Heart left ventricle (tissue), 16 donors: Measurements from ENCODE around the gene DOCK2. TPM values are rescaled to one million over a fixed set of nuclear protein-coding genes. Genes with fewer than 3 reads are reported as not detected.

Experiments used
- ATAC-seq, 4 donors: fragments of 200-7000 bp; cut with Tn5 transposase; one replicate each; pipeline ENCODE4 v1.9.1; 2020 to 2022; ENCODE audit warnings: moderate library complexity in 4 of 4, mild to moderate bottlenecking in 3 of 4, moderate number of reproducible peaks in 1 of 4
- DNase-seq, 5 donors: peaks; one replicate each; pipeline ENCODE4 v3.0.0-alpha.2; 2020
- H3K27ac ChIP-seq, 12 donors: fragments of 200-600 bp; sonication (generic) in 4 of 12; one replicate each; pipeline versions ENCODE4 v1.5.0 to v1.8.0; 2016 to 2022; ENCODE audit warnings: mild to moderate bottlenecking in 2 of 12
- H3K27me3 ChIP-seq, 9 donors: fragments of 200-600 bp; sonication (generic) in 2 of 9; one replicate each; pipeline versions ENCODE4 v1.5.1 to v1.8.0; 2016 to 2022; ENCODE audit warnings: mild to moderate bottlenecking in 3 of 9
- H3K36me3 ChIP-seq, 9 donors: fragments of 200-600 bp; sonication (generic) in 2 of 9; one replicate each; pipeline versions ENCODE4 v1.5.0 to v1.8.0; 2018 to 2022; ENCODE audit warnings: mild to moderate bottlenecking in 2 of 9
- H3K4me1 ChIP-seq, 12 donors: fragments of 200-600 bp; sonication (generic) in 4 of 12; one replicate each; pipeline versions ENCODE4 v1.5.0 to v1.8.0; 2016 to 2022; ENCODE audit warnings: mild to moderate bottlenecking in 3 of 12
- H3K4me3 ChIP-seq, 12 donors: fragments of 200-600 bp; sonication (generic) in 4 of 12; one replicate each; pipeline versions ENCODE4 v1.5.0 to v1.8.0; 2017 to 2022; ENCODE audit warnings: mild to moderate bottlenecking in 9 of 12, moderate library complexity in 4 of 12
- H3K9me3 ChIP-seq, 12 donors: fragments of 200-600 bp; sonication (generic) in 4 of 12; one replicate each; pipeline versions ENCODE4 v1.5.0 to v1.8.0; 2016 to 2022; ENCODE audit warnings: mild to moderate bottlenecking in 1 of 12
- POLR2A ChIP-seq, 2 donors: fragments of 450-650 bp; IDR thresholded peaks; one replicate each; pipeline ENCODE4 v1.6.1; 2017; ENCODE audit warnings: antibody characterized with exemption in 2 of 2, mild to moderate bottlenecking in 2 of 2, moderate library complexity in 2 of 2
- WGBS, 4 donors: extraction: QIAGEN DNeasy Blood & Tissue Kit in 2 of 4; methylation state at CpG; one replicate each; pipeline versions ENCODE4 v1.1.5 to v1.1.7; 2013 to 2018; 5-methylcytosine and 5-hydroxymethylcytosine counted together
- intact Hi-C, 10 donors: fragments of 100-400 bp; cut with DNase I; formaldehyde crosslinking; loops; one replicate each; pipeline versions ENCODE4 v1.11.1 to v1.14.2; 2022
- polyA plus RNA-seq, 2 donors: library from polyadenylated mRNA; stranded (reverse); fragments of 200-250 nt; gene quantifications; one replicate each; pipeline ENCODE4 v1.2.3, GENCODE V29; 2013
- total RNA-seq, 9 donors: library from RNA; depleted of rRNA in 2 of 9; stranded (reverse); fragments of >200 nt in 2 of 9; fragmentation: NEBNext Ultra II Directional in 3 of 9; extraction: Animal tissue kit (Norgen Biotek cat#: 25700) in 3 of 9; gene quantifications; one replicate each; pipeline versions ENCODE4 v1.1.0 to v1.2.4, GENCODE V29; 2016 to 2023
- TF ChIP-seq, protein P1 (sequence below), 12 donors: fragments of 200-600 bp; sonication (generic) in 4 of 12; IDR thresholded peaks; one replicate each; pipeline versions ENCODE4 v1.5.0 to v1.8.0; 2018 to 2022; ENCODE audit warnings: antibody characterized with exemption in 12 of 12, mild to moderate bottlenecking in 5 of 12
- donor health status: ischemic (EF 13 %, LVEDD 7.1; RV severe dilation, severe dysfunction).
- donor health status: healthy with polysubstance abuse.
- donor health status: DM: no; HTN: yes; CAD: no.
- donor health status: DM: no; HTN: no; CAD: no.
- donor health status: ischemic (EF 25% LVEDD 6.9; RV normal size, moderate dysfunction).
- donor health status: ischemic (EF 25% LVEDD 5.7; RV mildly dilated, moderate dysfunction).
- donor health status: healthy.
- donor health status: DM: yes; HTN: yes; CAD: no.
- donor health status: ischemic (EF 35%, LVEDD 5.7; RV mildly dilated, moderate dysfunction).
- donor health status: nonischemic (EF 11% LVEDD 7.7; RV severe dilation, severe dysfunction).
- donor health status: DM: yes; HTN: yes; CAD: no.
- donor health status: PGD.
- donor health status: ischemic (EF 29% LVEDD 5.4; RV normal size, mild dysfunction).
- donor health status: nonischemic (EF 23%, LVEDD 6.1; RV moderate dilation, normal function).

Gene DOCK2
- total and polyA plus RNA-seq, 11 donors = 0.80 to 59.5 (median 4.6) TPM

GRCh38 chr5:169697511-169697890 is 60.4 kb downstream of the DOCK2 start:
- no peak overlapping the region for H3K27ac ChIP-seq
- no peaks in the 10 kb centered on the region for H3K9me3 ChIP-seq
- TF ChIP-seq, protein P1, sequence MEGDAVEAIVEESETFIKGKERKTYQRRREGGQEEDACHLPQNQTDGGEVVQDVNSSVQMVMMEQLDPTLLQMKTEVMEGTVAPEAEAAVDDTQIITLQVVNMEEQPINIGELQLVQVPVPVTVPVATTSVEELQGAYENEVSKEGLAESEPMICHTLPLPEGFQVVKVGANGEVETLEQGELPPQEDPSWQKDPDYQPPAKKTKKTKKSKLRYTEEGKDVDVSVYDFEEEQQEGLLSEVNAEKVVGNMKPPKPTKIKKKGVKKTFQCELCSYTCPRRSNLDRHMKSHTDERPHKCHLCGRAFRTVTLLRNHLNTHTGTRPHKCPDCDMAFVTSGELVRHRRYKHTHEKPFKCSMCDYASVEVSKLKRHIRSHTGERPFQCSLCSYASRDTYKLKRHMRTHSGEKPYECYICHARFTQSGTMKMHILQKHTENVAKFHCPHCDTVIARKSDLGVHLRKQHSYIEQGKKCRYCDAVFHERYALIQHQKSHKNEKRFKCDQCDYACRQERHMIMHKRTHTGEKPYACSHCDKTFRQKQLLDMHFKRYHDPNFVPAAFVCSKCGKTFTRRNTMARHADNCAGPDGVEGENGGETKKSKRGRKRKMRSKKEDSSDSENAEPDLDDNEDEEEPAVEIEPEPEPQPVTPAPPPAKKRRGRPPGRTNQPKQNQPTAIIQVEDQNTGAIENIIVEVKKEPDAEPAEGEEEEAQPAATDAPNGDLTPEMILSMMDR (IDR thresholded peaks at IDR 0.05) = no peak
- TF ChIP-seq POLR2A (IDR thresholded peaks at IDR 0.05) = no peak
- H3K4me1 ChIP-seq = no peaks in the 10 kb centered on the region
- no peak for ATAC-seq
- DNase-seq = no peak
- peaks cover 0 to 85% (median 0%) of the 10 kb centered on the region in 9 donors for H3K36me3 ChIP-seq
- WGBS, 4 donors = 80 to 92% (median 87%) methylated on average over 2 of the region's 2 CpGs
- no peaks in the 10 kb centered on the region for H3K27me3 ChIP-seq
- intact Hi-C loops = no loop called here
- no peak overlapping the region for H3K4me3 ChIP-seq

DNA sequence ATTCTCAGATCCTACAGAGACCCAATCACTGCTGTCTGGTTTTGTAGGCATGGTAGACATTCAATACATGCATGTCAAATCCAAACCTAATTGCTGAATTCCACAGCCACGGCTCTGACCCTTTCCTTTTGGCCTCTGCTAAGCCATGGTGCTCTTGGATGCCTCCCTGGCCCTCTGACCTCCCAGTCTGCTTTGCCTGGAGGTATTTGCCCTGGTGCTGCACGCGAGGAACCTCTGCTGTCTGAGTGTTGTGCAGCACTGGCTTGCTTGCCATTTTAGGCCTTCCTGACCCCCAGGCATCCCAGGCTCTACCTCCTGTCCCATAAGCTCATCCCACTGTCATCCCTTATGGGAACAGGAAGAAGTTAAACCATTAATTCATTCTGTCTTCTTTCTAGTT is 60.9 kb downstream of the DOCK2 start:
- H3K4me1 ChIP-seq = no peaks in the 10 kb centered on the region
- 66 to 87% (median 81%) methylated on average over 3 of the region's 3 CpGs for WGBS, 4 donors
- intact Hi-C loops = no loop called here
- H3K36me3 ChIP-seq = peaks cover 0 to 90% (median 0%) of the 10 kb centered on the region in 9 donors
- H3K27ac ChIP-seq = no peak overlapping the region
- no peaks in the 10 kb centered on the region for H3K27me3 ChIP-seq
- ATAC-seq (no peak), DNase-seq (no peak)
- H3K4me3 ChIP-seq = no peak overlapping the region
- TF ChIP-seq, protein P1 (IDR thresholded peaks at IDR 0.05) = no peak
- TF ChIP-seq POLR2A (IDR thresholded peaks at IDR 0.05) = no peak
- H3K9me3 ChIP-seq = no peaks in the 10 kb centered on the region

GRCh38 chr5:169700611-169701010 is 63.5 kb downstream of the DOCK2 start:
- intact Hi-C loops = loop anchor here in 9 of 10 donors (1.0 to 10.0 kb wide), 7 partner anchors 280 to 484 kb away; partner anchors contain the start of gene INSYN2B (in 9 of the 9)
- ATAC-seq = no peak

DNA sequence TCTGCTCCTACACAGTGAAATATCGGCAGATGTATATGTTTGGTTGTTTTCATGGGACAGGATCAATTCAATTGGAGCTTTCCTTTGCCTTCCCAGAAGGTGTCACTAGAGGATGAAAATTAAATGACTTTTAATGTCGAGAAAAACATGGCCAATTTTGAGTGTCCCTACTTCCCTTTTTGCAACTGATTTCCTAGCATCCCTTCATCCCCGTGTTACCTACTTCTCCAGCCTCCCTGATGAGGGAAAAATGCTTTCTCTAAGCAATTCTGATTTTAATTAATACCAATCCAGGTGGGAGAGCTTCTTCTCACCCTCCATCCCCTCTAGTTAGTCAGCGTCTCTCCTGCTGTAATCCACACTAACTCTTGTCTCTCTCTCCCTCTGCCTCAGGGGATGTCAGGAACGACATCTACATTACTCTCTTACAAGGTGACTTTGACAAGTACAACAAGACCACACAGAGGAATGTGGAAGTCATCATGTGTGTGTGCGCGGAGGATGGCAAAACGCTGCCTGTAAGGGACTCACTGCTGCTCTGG is 64.9 kb downstream of the DOCK2 start:
- Histone ChIP-seq H3K27me3 (no peaks in the 10 kb centered on the region), H3K9me3 (no peaks in the 10 kb centered on the region), H3K36me3 (peaks cover 0 to 96% (median 0%) of the 10 kb centered on the region in 9 donors), H3K4me1 (no peaks in the 10 kb centered on the region), H3K27ac (no peak overlapping the region), H3K4me3 (no peak overlapping the region)
- DNase-seq (no peak), ATAC-seq (peak in 1 of 4 donors; percentile 42)
- TF ChIP-seq POLR2A (IDR thresholded peaks at IDR 0.05) = no peak
- TF ChIP-seq, protein P1 (IDR thresholded peaks at IDR 0.05) = peak in 11 of 12 donors; percentile 24 to 60 (median 44)
- 45 to 52% (median 49%) methylated on average over 8 of the region's 8 CpGs for WGBS, 4 donors
- intact Hi-C loops = loop anchor here (1.0 to 10.0 kb wide), 11 partner anchors 278 to 483 kb away; partner anchors contain the start of gene INSYN2B (in 10 of the 10)

More at GRCh38 chr5:169700611-169701010, 63.5 kb downstream of the DOCK2 start:
- H3K4me3 ChIP-seq = no peak overlapping the region
- H3K36me3 ChIP-seq = peaks cover 0 to 96% (median 0%) of the 10 kb centered on the region in 9 donors
- H3K4me1 ChIP-seq = no peaks in the 10 kb centered on the region
- H3K27me3 ChIP-seq = no peaks in the 10 kb centered on the region
- no peak for DNase-seq
- no peak overlapping the region for H3K27ac ChIP-seq
- TF ChIP-seq POLR2A (IDR thresholded peaks at IDR 0.05) = no peak
- TF ChIP-seq, protein P1 (IDR thresholded peaks at IDR 0.05) = no peak
- no peaks in the 10 kb centered on the region for H3K9me3 ChIP-seq
- 83 to 90% (median 85%) methylated on average over 5 of the region's 5 CpGs for WGBS, 4 donors
